ENCODE measurements around the gene ABCB9. TPM values are rescaled to one million over a fixed set of nuclear protein-coding genes. Genes with fewer than 3 reads are reported as not detected.

Gene ABCB9
- total RNA-seq, 4 donors from 2014 or later, result 2.3 to 8.4 (median 3.5) TPM

- H3K27me3 ChIP-seq, result no peaks in the 10 kb centered on the region
- WGBS, 2 donors (ENCODE audit: low coverage in 1 of 2), result 69 to 93% methylated on average over 3 of the region's 3 CpGs
- H3K4me1 ChIP-seq, result peaks cover 0 to 6% (median 0%) of the 10 kb centered on the region in 3 donors
- ATAC-seq, result no peak
- H3K9me3 ChIP-seq, result no peaks in the 10 kb centered on the region
- peaks cover 0 to 33% of the 10 kb centered on the region in 2 donors for H3K36me3 ChIP-seq
- no peak overlapping the region for H3K4me3 ChIP-seq
- TF ChIP-seq POLR2A (IDR thresholded peaks at IDR 0.05) (no peak), EP300 (IDR thresholded peaks at IDR 0.05) (no peak), POLR2AphosphoS5 (IDR thresholded peaks at IDR 0.05) (no peak), CTCF (IDR thresholded peaks at IDR 0.05) (no peak)
- no peak overlapping the region for H3K27ac ChIP-seq
Measured at GRCh38 chr12:122937622-122938091, 28.6 kb downstream of the ABCB9 start.

GRCh38 chr12:122935318-122935717 is 30.9 kb downstream of the ABCB9 start:
- Histone ChIP-seq H3K27me3 (no peaks in the 10 kb centered on the region), H3K9me3 (no peaks in the 10 kb centered on the region), H3K36me3 (peaks cover 0 to 48% of the 10 kb centered on the region in 2 donors), H3K4me1 (no peaks in the 10 kb centered on the region), H3K4me3 (no peak overlapping the region), H3K27ac (no peak overlapping the region)
- no peak for ATAC-seq
- TF ChIP-seq POLR2AphosphoS5 (IDR thresholded peaks at IDR 0.05) (no peak), POLR2A (IDR thresholded peaks at IDR 0.05) (no peak), EP300 (IDR thresholded peaks at IDR 0.05) (no peak), CTCF (IDR thresholded peaks at IDR 0.05) (no peak)
- WGBS, 2 donors (ENCODE audit: low coverage in 1 of 2), result 71% methylated on average over 1 of the region's 8 CpGs; no CpG with 5 or more reads in 1 of the 2 donors

- TF ChIP-seq POLR2AphosphoS5 (IDR thresholded peaks at IDR 0.05) (no peak), EP300 (IDR thresholded peaks at IDR 0.05) (no peak), POLR2A (IDR thresholded peaks at IDR 0.05) (no peak), CTCF (IDR thresholded peaks at IDR 0.05) (no peak)
- Histone ChIP-seq H3K4me3 (no peak overlapping the region), H3K27me3 (no peaks in the 10 kb centered on the region), H3K9me3 (no peaks in the 10 kb centered on the region), H3K27ac (no peak overlapping the region), H3K36me3 (peaks cover 0 to 47% of the 10 kb centered on the region in 2 donors), H3K4me1 (no peaks in the 10 kb centered on the region)
- no peak for ATAC-seq
- 53 to 73% methylated on average over 2 to 3 of the region's 3 CpGs for WGBS, 2 donors (ENCODE audit: low coverage in 1 of 2)
Measured at GRCh38 chr12:122934722-122935121, 31.5 kb downstream of the ABCB9 start.

GRCh38 chr12:122932207-122932606 is 34.1 kb downstream of the ABCB9 start:
- Histone ChIP-seq H3K27ac (no peak overlapping the region), H3K9me3 (no peaks in the 10 kb centered on the region), H3K27me3 (no peaks in the 10 kb centered on the region), H3K4me1 (no peaks in the 10 kb centered on the region), H3K36me3 (peaks cover 0 to 45% of the 10 kb centered on the region in 2 donors), H3K4me3 (no peak overlapping the region)
- ATAC-seq, result no peak
- WGBS, 2 donors (ENCODE audit: low coverage in 1 of 2), result no CpG with 5 or more reads among the region's 8 CpGs
- TF ChIP-seq POLR2A (IDR thresholded peaks at IDR 0.05) (no peak), POLR2AphosphoS5 (IDR thresholded peaks at IDR 0.05) (no peak), CTCF (IDR thresholded peaks at IDR 0.05) (no peak), EP300 (IDR thresholded peaks at IDR 0.05) (no peak)

- no peak overlapping the region for H3K27ac ChIP-seq
- no peak for ATAC-seq
- peaks cover 0 to 37% of the 10 kb centered on the region in 2 donors for H3K36me3 ChIP-seq
- no peaks in the 10 kb centered on the region for H3K4me1 ChIP-seq
- no peaks in the 10 kb centered on the region for H3K9me3 ChIP-seq
- H3K4me3 ChIP-seq, result no peak overlapping the region
- no peak for TF ChIP-seq CTCF (IDR thresholded peaks at IDR 0.05)
- TF ChIP-seq POLR2A (IDR thresholded peaks at IDR 0.05), result no peak
- TF ChIP-seq POLR2AphosphoS5 (IDR thresholded peaks at IDR 0.05), result no peak
- no peak for TF ChIP-seq EP300 (IDR thresholded peaks at IDR 0.05)
- no peaks in the 10 kb centered on the region for H3K27me3 ChIP-seq
- WGBS, 2 donors (ENCODE audit: low coverage in 1 of 2), result 87% methylated on average over 6 of the region's 23 CpGs; no CpG with 5 or more reads in 1 of the 2 donors
Measured at GRCh38 chr12:122929812-122930211, 36.5 kb downstream of the ABCB9 start.

Measured in gastroesophageal sphincter (tissue), 4 donors.